HCT116 (cell line): ENCODE measurements around the gene RPL31. TPM values are rescaled to one million over a fixed set of nuclear protein-coding genes. Genes with fewer than 3 reads are reported as not detected.

Source experiments
- ATAC-seq: fragments of 200-7000 bp; cut with Tn5 transposase; 2 replicates; pipeline ENCODE4 v1.9.1; 2020; ENCODE audit warnings: mild to moderate bottlenecking, moderate library complexity
- Bru-seq: library from RNA; stranded (reverse); fragments of 400-500 nt; gene quantifications from one replicate; lab custom pipeline; 2021; lab: Mats Ljungman, UMichigan
- BruChase-seq, 2 experiments: library from RNA; stranded (reverse); fragments of 400-500 nt; gene quantifications; one replicate each; lab custom pipeline; 2021; lab: Mats Ljungman, UMichigan
- BruUV-seq: library from RNA; stranded (reverse); fragments of 400-500 nt; replicated peaks from 2 replicates; lab custom pipeline; 2021; lab: Mats Ljungman, UMichigan
- CTCF ChIA-PET: fragments of 300-600 bp; sonication (Branson Sonifier 250); formaldehyde crosslinking; loops from one replicate; lab custom pipeline; 2021; ENCODE audit warnings: antibody characterized with exemption; lab: Charles Lee
- POLR2A ChIA-PET: fragments of 300-600, 350-600 bp; sonication (Branson Sonifier 250); formaldehyde crosslinking; loops from one replicate; lab custom pipeline; 2021; ENCODE audit warnings: antibody characterized with exemption; lab: Charles Lee
- RAD21 ChIA-PET, 2 experiments: fragments of 300-600 bp; sonication (Branson Sonifier 250); formaldehyde crosslinking; loops; one replicate each; lab custom pipeline; 2023; ENCODE audit warnings: low total read pairs in 2 of 2; ENCODE audit not compliant: uncharacterized antibody in 2 of 2, unreplicated experiment in 2 of 2, low non-redundant PET in 1 of 2; lab: Charles Lee
- DNase-seq: peaks from one replicate; pipeline ENCODE4 v3.0.0-alpha.2; 2010; ENCODE audit warnings: low read depth, low spot score
- H2AFZ ChIP-seq: fragments of 200-600 bp; shearing (Covaris generic), sonication (generic); 2 replicates; pipeline ENCODE4 v1.6.1; 2017; ENCODE audit warnings: low read depth, mixed run types, mixed read lengths, antibody characterized with exemption, low read length; ENCODE audit not compliant: poor library complexity, severe bottlenecking
- H3K27ac ChIP-seq: 2 replicates; pipeline ENCODE4 v1.5.1; 2012; ENCODE audit warnings: low read depth, low read length
- H3K27me3 ChIP-seq: fragments of 200-600 bp; sonication (generic); 2 replicates; pipeline ENCODE4 v1.6.1; 2016; ENCODE audit warnings: mixed run types, low read length, mixed read lengths; ENCODE audit not compliant: insufficient read depth
- H3K36me3 ChIP-seq, 2 experiments: fragments of 200-500 bp in 1 of 2; fragments of 200-600 bp in 1 of 2; sonication (Bioruptor generic) in 1 of 2; sonication (generic) in 1 of 2; 2 replicates each; pipeline versions ENCODE4 v1.5.1 to v1.6.1; 2014 to 2016; ENCODE audit warnings: low read length in 2 of 2, inconsistent platforms in 1 of 2, mixed read lengths in 1 of 2, mixed run types in 1 of 2; ENCODE audit not compliant: insufficient read depth in 2 of 2, control insufficient read depth in 1 of 2
- H3K4me1 ChIP-seq, 2 experiments: fragments of 200-600 bp in 1 of 2; sonication (generic) in 1 of 2; 2 replicates each; pipeline versions ENCODE4 v1.5.1 to v1.6.1; 2012 to 2017; ENCODE audit warnings: low read length in 2 of 2, inconsistent platforms in 1 of 2, mild to moderate bottlenecking in 1 of 2, mixed read lengths in 1 of 2, mixed run types in 1 of 2, moderate library complexity in 1 of 2; ENCODE audit not compliant: insufficient read depth in 2 of 2, control insufficient read depth in 1 of 2
- H3K4me2 ChIP-seq: fragments of 200-600 bp; sonication (generic); 2 replicates; pipeline ENCODE4 v1.6.1; 2017; ENCODE audit warnings: mixed run types, low read length, mixed read lengths
- H3K4me3 ChIP-seq, 2 experiments: fragments of 200-600 bp in 1 of 2; sonication (generic) in 1 of 2; replicated peaks in 1 of 2; 2 replicates each; pipeline ENCODE4 v1.5.1; 2011 to 2016; ENCODE audit warnings: low read length in 2 of 2, control low read depth in 1 of 2, low read depth in 1 of 2, mild to moderate bottlenecking in 1 of 2, mixed read lengths in 1 of 2, mixed run types in 1 of 2
- H3K79me2 ChIP-seq: fragments of 200-600 bp; sonication (generic); 2 replicates; pipeline ENCODE4 v1.6.1; 2017; ENCODE audit warnings: mild to moderate bottlenecking, mixed run types, low read length, moderate library complexity, mixed read lengths; ENCODE audit not compliant: insufficient read depth
- H3K9ac ChIP-seq: fragments of 200-600 bp; sonication (generic); 2 replicates; pipeline ENCODE4 v1.6.1; 2016; ENCODE audit warnings: low read length, mixed read lengths
- H3K9me2 ChIP-seq: fragments of 200-600 bp; sonication (generic), shearing (Covaris generic); 2 replicates; pipeline ENCODE4 v1.6.1; 2017; ENCODE audit warnings: mixed run types, mild to moderate bottlenecking, moderate library complexity; ENCODE audit not compliant: insufficient read depth
- H3K9me3 ChIP-seq, 2 experiments: fragments of 200-500 bp in 1 of 2; fragments of 200-600 bp in 1 of 2; sonication (Bioruptor generic) in 1 of 2; sonication (generic) in 1 of 2; 2 replicates each; pipeline ENCODE4 v1.6.1; 2014 to 2017; ENCODE audit warnings: low read length in 2 of 2, mixed read lengths in 2 of 2, inconsistent platforms in 1 of 2, low read depth in 1 of 2, mild to moderate bottlenecking in 1 of 2, mixed run types in 1 of 2, moderate library complexity in 1 of 2; ENCODE audit not compliant: control insufficient read depth in 1 of 2, insufficient read depth in 1 of 2
- H4K20me1 ChIP-seq: fragments of 200-600 bp; sonication (generic), shearing (Covaris generic); 2 replicates; pipeline ENCODE4 v1.6.1; 2017; ENCODE audit warnings: mixed run types, mild to moderate bottlenecking, moderate library complexity; ENCODE audit not compliant: insufficient read depth
- CEBPB ChIP-seq: IDR thresholded peaks from 2 replicates; pipeline ENCODE4 v1.6.1; 2012; ENCODE audit warnings: low read depth
- CTCF ChIP-seq, 3 experiments: fragments of 200-600 bp in 1 of 3; sonication (generic) in 1 of 3; IDR thresholded peaks in 2 of 3; conservative IDR thresholded peaks in 1 of 3; 2 replicates each; pipeline ENCODE4 v1.5.1; 2012 to 2017; ENCODE audit warnings: low read depth in 2 of 3, low read length in 2 of 3, antibody characterized with exemption in 1 of 3, borderline replicate concordance in 1 of 3, control low read depth in 1 of 3, mild to moderate bottlenecking in 1 of 3, mixed read lengths in 1 of 3, mixed run types in 1 of 3, moderate library complexity in 1 of 3; ENCODE audit not compliant: insufficient read depth in 1 of 3
- EGR1 ChIP-seq: IDR thresholded peaks from 2 replicates; pipeline ENCODE4 v1.6.1; 2012; ENCODE audit warnings: low read depth
- ELF1 ChIP-seq: IDR thresholded peaks from 2 replicates; pipeline ENCODE4 v1.6.1; 2012; ENCODE audit warnings: low read depth, borderline replicate concordance
- EZH2 ChIP-seq: fragments of 200-600 bp; sonication (generic); IDR thresholded peaks from 2 replicates; pipeline ENCODE4 v1.6.1; 2017; ENCODE audit warnings: antibody characterized with exemption, mixed run types
- EZH2phosphoT487 ChIP-seq: fragments of 200-600 bp; IDR thresholded peaks from 2 replicates; pipeline ENCODE4 v1.6.1; 2018; ENCODE audit warnings: antibody characterized with exemption, borderline replicate concordance
- JUND ChIP-seq: IDR thresholded peaks from 2 replicates; pipeline ENCODE4 v1.6.1; 2012
- MAX ChIP-seq: IDR thresholded peaks from 2 replicates; pipeline ENCODE4 v1.6.1; 2012
- POLR2AphosphoS5 ChIP-seq: IDR thresholded peaks from 2 replicates; pipeline ENCODE4 v1.6.1; 2011; ENCODE audit warnings: mild to moderate bottlenecking, low read depth, low read length, moderate library complexity
- RAD21 ChIP-seq: IDR thresholded peaks from 2 replicates; pipeline ENCODE4 v1.6.1; 2012; ENCODE audit warnings: low read depth, mild to moderate bottlenecking
- SP1 ChIP-seq: IDR thresholded peaks from 2 replicates; pipeline ENCODE4 v1.6.1; 2012; ENCODE audit warnings: low read depth
- SRF ChIP-seq: IDR thresholded peaks from 2 replicates; pipeline ENCODE4 v1.6.1; 2012; ENCODE audit warnings: low read depth
- TCF7L2 ChIP-seq: IDR thresholded peaks from 2 replicates; pipeline ENCODE4 v1.7.0; 2011; ENCODE audit warnings: borderline replicate concordance, inconsistent platforms; ENCODE audit not compliant: insufficient read depth, insufficient read length; ENCODE audit errors: extremely low read depth
- ZFX ChIP-seq: fragments of 450-650 bp; IDR thresholded peaks from 2 replicates; pipeline ENCODE4 v1.6.1; 2017
- intact Hi-C: fragments of 100-400 bp; cut with micrococcal nuclease; formaldehyde crosslinking; loops from 2 replicates; pipeline ENCODE4 v1.10.0; 2022
- long read RNA-seq: library from polyadenylated mRNA; unstranded; transcript quantifications from one replicate; pipeline ENCODE4 v2.0.0, GENCODE V29; 2021; ENCODE audit not compliant: unreplicated experiment
- polyA plus RNA-seq: library from polyadenylated mRNA; unstranded; fragments of >200 nt; gene quantifications from 2 replicates; pipeline ENCODE4 v1.2.1, GENCODE V29; 2012; ENCODE audit warnings: missing spikeins
- total RNA-seq: library from RNA; stranded (reverse); gene quantifications from one replicate; pipeline ENCODE4 v1.2.1, GENCODE V29; 2021; ENCODE audit not compliant: unreplicated experiment
- TF ChIP-seq, protein P1 (sequence below): IDR thresholded peaks from 2 replicates; pipeline ENCODE4 v1.6.1; 2011; ENCODE audit warnings: mild to moderate bottlenecking, low read length, moderate library complexity; ENCODE audit not compliant: insufficient replicate concordance; ENCODE audit errors: extremely low read depth
- TF ChIP-seq, protein P2 (sequence below): IDR thresholded peaks from 2 replicates; pipeline ENCODE4 v1.6.1; 2012

The RPL31 gene
- total RNA-seq = 1,340 TPM
- 3,999 and 4,166 TPM in 2 replicates for polyA plus RNA-seq
- percentile 98 among the genes with signal in this experiment for Bru-seq, nascent RNA
- percentile 97 among the genes with signal in this experiment for BruChase-seq, experiment 1, labeled RNA remaining after a 6-hour chase
- BruChase-seq, experiment 2, labeled RNA remaining after a 2-hour chase = percentile 97 among the genes with signal in this experiment
- long read RNA-seq, transcript RPL31-203 (5 exons, 1,110 nt) = minor isoform, 7 of 704 reads
- long read RNA-seq, transcript RPL31-205 (4 exons, 716 nt) = minor isoform, 6 of 704 reads
- long read RNA-seq, transcript RPL31-208 (4 exons, 825 nt) = minor isoform, 239 of 704 reads
- long read RNA-seq, transcript RPL31-201 (5 exons, 1,865 nt) = major isoform, 290 of 704 reads
- long read RNA-seq, partial matches to known transcripts = 149 of 704 reads
- long read RNA-seq, other reads (novel, unspliced or antisense) = 10 of 704 reads

GRCh38 chr2:101001691-101002561 lies at the start of gene RPL31:
Gene RPL31, plus strand, starts transcription at chr2:101002289. Its CDS starts 413 bp downstream, at chr2:101002702.
- POLR2A ChIA-PET = interaction anchor here (0.6 to 2.7 kb wide), 15 partner anchors 9 to 439 kb away, joined by 3 to 15 read pairs (median 3); partner anchors contain the start of gene PDCL3
- BruUV-seq = no TSS peak
- RAD21 ChIA-PET = no interaction called here
- peak; percentile 82 for TF ChIP-seq SRF
- TF ChIP-seq POLR2AphosphoS5 = peak; percentile 99
- no peak for TF ChIP-seq TCF7L2
- TF ChIP-seq CTCF (IDR thresholded peaks at IDR 0.05 in 2 of 3, conservative IDR thresholded peaks at IDR 0.05 in 1 of 3; ENCODE audit: borderline replicate concordance in 1 of 3, insufficient read depth in 1 of 3, low read depth in 2 of 3, low read length in 2 of 3) = no peak
- TF ChIP-seq, protein P1, sequence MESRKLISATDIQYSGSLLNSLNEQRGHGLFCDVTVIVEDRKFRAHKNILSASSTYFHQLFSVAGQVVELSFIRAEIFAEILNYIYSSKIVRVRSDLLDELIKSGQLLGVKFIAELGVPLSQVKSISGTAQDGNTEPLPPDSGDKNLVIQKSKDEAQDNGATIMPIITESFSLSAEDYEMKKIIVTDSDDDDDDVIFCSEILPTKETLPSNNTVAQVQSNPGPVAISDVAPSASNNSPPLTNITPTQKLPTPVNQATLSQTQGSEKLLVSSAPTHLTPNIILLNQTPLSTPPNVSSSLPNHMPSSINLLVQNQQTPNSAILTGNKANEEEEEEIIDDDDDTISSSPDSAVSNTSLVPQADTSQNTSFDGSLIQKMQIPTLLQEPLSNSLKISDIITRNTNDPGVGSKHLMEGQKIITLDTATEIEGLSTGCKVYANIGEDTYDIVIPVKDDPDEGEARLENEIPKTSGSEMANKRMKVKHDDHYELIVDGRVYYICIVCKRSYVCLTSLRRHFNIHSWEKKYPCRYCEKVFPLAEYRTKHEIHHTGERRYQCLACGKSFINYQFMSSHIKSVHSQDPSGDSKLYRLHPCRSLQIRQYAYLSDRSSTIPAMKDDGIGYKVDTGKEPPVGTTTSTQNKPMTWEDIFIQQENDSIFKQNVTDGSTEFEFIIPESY = peak; percentile 15
- no peak for TF ChIP-seq JUND
- TF ChIP-seq CEBPB = peak; percentile 20; the same call in 1 of the 2 replicates
- TF ChIP-seq SP1 = peak; percentile 69
- peak; percentile 75; the same call in 1 of the 2 replicates for TF ChIP-seq ZFX
- no peak for TF ChIP-seq EZH2phosphoT487
- no peak for TF ChIP-seq EGR1
- TF ChIP-seq ELF1 = peak; percentile 69
- TF ChIP-seq EZH2 = no peak
- TF ChIP-seq MAX = peak; percentile 99
- TF ChIP-seq RAD21 = no peak; the same call in 1 of the 2 replicates
- TF ChIP-seq, protein P2, sequence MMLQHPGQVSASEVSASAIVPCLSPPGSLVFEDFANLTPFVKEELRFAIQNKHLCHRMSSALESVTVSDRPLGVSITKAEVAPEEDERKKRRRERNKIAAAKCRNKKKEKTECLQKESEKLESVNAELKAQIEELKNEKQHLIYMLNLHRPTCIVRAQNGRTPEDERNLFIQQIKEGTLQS = no peak

More at GRCh38 chr2:101001691-101002561, at the start of gene RPL31:
- Histone ChIP-seq H3K4me1 (peaks cover 9 to 19% of the 10 kb centered on the region in 2 experiments), H3K27me3 (no peaks in the 10 kb centered on the region), H2AFZ (no peak within 1 kb of the TSS), H3K9me3 (no peaks in the 10 kb centered on the region), H3K4me2 (peak within 1 kb of the TSS; percentile 79), H3K9me2 (no peaks in the 10 kb centered on the region), H4K20me1 (peaks cover 26% of the 10 kb centered on the region; the same call in 1 of the 2 replicates), H3K79me2 (peaks cover 49% of the 10 kb centered on the region), H3K9ac (peak within 1 kb of the TSS; percentile 86), H3K36me3 (peaks cover 29 to 45% of the 10 kb centered on the region in 2 experiments), H3K4me3 (peak within 1 kb of the TSS; percentile 66 to 89), H3K27ac (peak within 1 kb of the TSS; percentile 88)
- CTCF ChIA-PET = interaction anchor here (0.9 to 1.5 kb wide), 2 partner anchors 272 to 392 kb away, joined by 4 to 8 read pairs; no protein-coding TSS in a partner anchor
- intact Hi-C loops = loop anchor here (5.0 kb wide), 1 partner anchor 395 kb away; no protein-coding TSS in a partner anchor
- ATAC-seq (peak; percentile 86), DNase-seq (peak; percentile 91)
